Fibroblast of peridontal ligament (primary cell): ENCODE data around the gene CLDN17.

Experiments
- DNase-seq: peaks from one replicate; pipeline ENCODE4 v3.0.0-alpha.2; 2010; ENCODE audit errors: extremely low read depth

The CLDN17 gene

GRCh38 chr21:30166705-30167104 lies at the start of gene CLDN17:
Gene CLDN17, minus strand, starts transcription at chr21:30166805. Its CDS starts 188 bp downstream, at chr21:30166617.
- no peak for DNase-seq

- DNase-seq, result no peak
Measured at GRCh38 chr21:30216041-30216723, 49.6 kb upstream of the CLDN17 start, which contains the start of gene CLDN8. Gene CLDN8, minus strand, starts transcription at chr21:30216097. Its CDS starts 172 bp downstream, at chr21:30215925.

- DNase-seq, result no peak
Measured at GRCh38 chr21:30211071-30211470, 44.5 kb upstream of the CLDN17 start.

GRCh38 chr21:30209601-30210000 lies 43.0 kb upstream of the CLDN17 start:
- no peak for DNase-seq

- no peak for DNase-seq
Measured at GRCh38 chr21:30207252-30207579, 40.6 kb upstream of the CLDN17 start.

GRCh38 chr21:30206551-30207251 lies 40.1 kb upstream of the CLDN17 start:
- peak; percentile 2 for DNase-seq

- DNase-seq, result no peak
Measured at GRCh38 chr21:30200000-30200399, 33.4 kb upstream of the CLDN17 start.

GRCh38 chr21:30194701-30195299 lies 28.2 kb upstream of the CLDN17 start:
- DNase-seq, result peak; percentile 0

GRCh38 chr21:30193201-30193600 lies 26.6 kb upstream of the CLDN17 start:
- no peak for DNase-seq

- DNase-seq, result no peak
Measured at GRCh38 chr21:30190554-30190953, 23.9 kb upstream of the CLDN17 start.

- DNase-seq, result no peak
Measured at GRCh38 chr21:30189773-30190172, 23.2 kb upstream of the CLDN17 start.

- DNase-seq, result no peak
Measured at GRCh38 chr21:30186242-30186641, 19.6 kb upstream of the CLDN17 start.

- DNase-seq, result no peak
Measured at GRCh38 chr21:30168086-30168485, 1.5 kb upstream of the CLDN17 start.

- no peak for DNase-seq
Measured at GRCh38 chr21:30166171-30166570, 434 bp downstream of the CLDN17 start.

GRCh38 chr21:30164796-30165195 lies 1.8 kb downstream of the CLDN17 start:
- no peak for DNase-seq

GRCh38 chr21:30153697-30154340 lies 12.8 kb downstream of the CLDN17 start:
- no peak for DNase-seq

- no peak for DNase-seq
Measured at GRCh38 chr21:30152792-30153191, 13.8 kb downstream of the CLDN17 start.

GRCh38 chr21:30148906-30149305 lies 17.7 kb downstream of the CLDN17 start:
- DNase-seq, result no peak

- DNase-seq, result no peak
Measured at GRCh38 chr21:30146558-30147282, 19.9 kb downstream of the CLDN17 start.

- no peak for DNase-seq
Measured at GRCh38 chr21:30138483-30138882, 28.1 kb downstream of the CLDN17 start.

GRCh38 chr21:30129246-30129645 lies 37.4 kb downstream of the CLDN17 start:
- no peak for DNase-seq

- DNase-seq, result no peak
Measured at GRCh38 chr21:30126576-30126975, 40.0 kb downstream of the CLDN17 start.
